Measurements from ENCODE around the gene BCAS4.

BCAS4 gene

DNA sequence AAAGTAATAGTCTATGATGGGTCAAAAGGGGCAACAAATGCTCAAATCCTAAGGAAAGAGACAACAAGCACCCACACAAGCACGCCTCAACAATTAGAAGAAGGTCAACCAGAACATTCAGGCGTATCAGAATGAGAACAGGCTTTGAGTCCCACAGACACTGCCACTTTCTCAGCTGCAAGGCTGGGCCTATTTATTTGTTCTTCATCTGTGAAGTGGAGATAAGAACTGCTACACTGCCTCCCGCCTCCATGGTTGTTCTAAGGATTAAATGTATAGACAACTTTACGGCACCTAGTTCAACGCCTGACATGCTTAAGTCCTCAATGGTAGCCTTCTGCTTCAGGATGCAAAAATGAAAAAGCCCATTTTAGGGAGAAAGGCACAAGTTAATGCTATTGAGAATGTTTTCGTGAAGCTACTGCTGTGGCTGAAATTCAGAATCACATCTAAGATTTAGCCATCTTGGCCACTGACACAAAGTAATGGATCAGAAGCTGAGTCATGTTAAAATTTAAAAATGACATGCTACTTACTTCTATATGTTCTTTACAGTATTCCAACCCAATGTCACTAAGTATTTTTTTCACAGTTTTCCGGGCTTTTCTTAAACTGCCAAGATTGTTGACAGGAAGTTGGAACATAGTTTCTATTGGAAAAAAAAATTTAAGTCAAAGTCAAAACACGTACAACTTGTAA, 108.6 kb downstream of the BCAS4 start:
- peaks cover 87% of the 10 kb centered on the region for H4K20me1 ChIP-seq (ENCODE audit: insufficient read depth, low read length)
- no peak for DNase-seq
- H3K9ac ChIP-seq (ENCODE audit: low read depth, low read length) = no peak overlapping the region
- H3K4me1 ChIP-seq (ENCODE audit: insufficient read depth, low read length) = no peaks in the 10 kb centered on the region
- no peaks in the 10 kb centered on the region for H3K27me3 ChIP-seq (ENCODE audit: insufficient read depth, low read length, poor library complexity)
- no peak overlapping the region for H3K4me3 ChIP-seq (ENCODE audit: low read depth in 1 of 2, low read length in 2 of 2)
- H3K79me2 ChIP-seq (ENCODE audit: insufficient read depth, low read length) = peaks cover 91% of the 10 kb centered on the region
- H3K9me3 ChIP-seq (ENCODE audit: insufficient read depth, low read length, severe bottlenecking) = no peaks in the 10 kb centered on the region
- ATAC-seq (ENCODE audit: insufficient read depth, low read depth) = no peak
- peaks cover 86% of the 10 kb centered on the region for H3K36me3 ChIP-seq (ENCODE audit: insufficient read depth, low read length)
- H3K27ac ChIP-seq (ENCODE audit: low read length) = no peak overlapping the region
- H3K4me2 ChIP-seq (ENCODE audit: insufficient read depth, low read length) = no peak overlapping the region
- H2AFZ ChIP-seq (ENCODE audit: low read depth, low read length) = no peak overlapping the region
- TF ChIP-seq, protein P1, sequence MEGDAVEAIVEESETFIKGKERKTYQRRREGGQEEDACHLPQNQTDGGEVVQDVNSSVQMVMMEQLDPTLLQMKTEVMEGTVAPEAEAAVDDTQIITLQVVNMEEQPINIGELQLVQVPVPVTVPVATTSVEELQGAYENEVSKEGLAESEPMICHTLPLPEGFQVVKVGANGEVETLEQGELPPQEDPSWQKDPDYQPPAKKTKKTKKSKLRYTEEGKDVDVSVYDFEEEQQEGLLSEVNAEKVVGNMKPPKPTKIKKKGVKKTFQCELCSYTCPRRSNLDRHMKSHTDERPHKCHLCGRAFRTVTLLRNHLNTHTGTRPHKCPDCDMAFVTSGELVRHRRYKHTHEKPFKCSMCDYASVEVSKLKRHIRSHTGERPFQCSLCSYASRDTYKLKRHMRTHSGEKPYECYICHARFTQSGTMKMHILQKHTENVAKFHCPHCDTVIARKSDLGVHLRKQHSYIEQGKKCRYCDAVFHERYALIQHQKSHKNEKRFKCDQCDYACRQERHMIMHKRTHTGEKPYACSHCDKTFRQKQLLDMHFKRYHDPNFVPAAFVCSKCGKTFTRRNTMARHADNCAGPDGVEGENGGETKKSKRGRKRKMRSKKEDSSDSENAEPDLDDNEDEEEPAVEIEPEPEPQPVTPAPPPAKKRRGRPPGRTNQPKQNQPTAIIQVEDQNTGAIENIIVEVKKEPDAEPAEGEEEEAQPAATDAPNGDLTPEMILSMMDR (IDR thresholded peaks at IDR 0.05; ENCODE audit: borderline replicate concordance, extremely low read depth, low read length, poor library complexity, severe bottlenecking) = no peak
- no peak for TF ChIP-seq EZH2 (IDR thresholded peaks at IDR 0.05; ENCODE audit: borderline replicate concordance, low read depth, low read length, severe bottlenecking)

DNA sequence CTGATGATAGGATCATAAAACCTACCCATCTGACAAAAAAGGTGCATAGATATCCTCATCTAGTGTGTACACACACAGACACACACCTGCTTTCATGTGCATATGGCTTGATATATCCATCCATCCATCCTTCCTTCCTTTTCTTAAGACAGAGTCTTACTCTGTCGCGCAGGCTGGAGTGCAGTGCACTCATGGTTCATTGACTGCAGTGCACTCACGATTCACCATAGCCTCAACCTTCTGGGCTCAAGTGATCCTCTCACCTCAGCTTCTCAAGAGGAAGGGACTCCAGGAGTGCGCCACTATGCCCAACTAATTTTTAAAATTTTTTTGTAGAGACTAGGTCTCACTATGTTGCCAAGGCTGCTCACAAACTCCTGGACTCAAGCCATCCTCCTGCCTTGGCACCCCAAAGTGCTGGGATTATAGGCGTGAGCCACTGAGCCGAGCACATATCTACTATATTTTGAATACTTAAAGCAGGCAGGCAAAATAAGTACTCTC, 109.3 kb downstream of the BCAS4 start:
- H3K36me3 ChIP-seq (ENCODE audit: insufficient read depth, low read length) = peaks cover 80% of the 10 kb centered on the region
- ATAC-seq (ENCODE audit: insufficient read depth, low read depth) (no peak), DNase-seq (no peak)
- H4K20me1 ChIP-seq (ENCODE audit: insufficient read depth, low read length) = peaks cover 92% of the 10 kb centered on the region
- H3K79me2 ChIP-seq (ENCODE audit: insufficient read depth, low read length) = peaks cover 96% of the 10 kb centered on the region
- TF ChIP-seq, protein P1 (IDR thresholded peaks at IDR 0.05; ENCODE audit: borderline replicate concordance, extremely low read depth, low read length, poor library complexity, severe bottlenecking) = no peak
- TF ChIP-seq EZH2 (IDR thresholded peaks at IDR 0.05; ENCODE audit: borderline replicate concordance, low read depth, low read length, severe bottlenecking) = no peak
- no peak overlapping the region for H2AFZ ChIP-seq (ENCODE audit: low read depth, low read length)
- no peak overlapping the region for H3K9ac ChIP-seq (ENCODE audit: low read depth, low read length)
- H3K27ac ChIP-seq (ENCODE audit: low read length) = no peak overlapping the region
- no peak overlapping the region for H3K4me3 ChIP-seq (ENCODE audit: low read depth in 1 of 2, low read length in 2 of 2)
- H3K9me3 ChIP-seq (ENCODE audit: insufficient read depth, low read length, severe bottlenecking) = no peaks in the 10 kb centered on the region
- H3K4me1 ChIP-seq (ENCODE audit: insufficient read depth, low read length) = no peaks in the 10 kb centered on the region
- no peak overlapping the region for H3K4me2 ChIP-seq (ENCODE audit: insufficient read depth, low read length)
- no peaks in the 10 kb centered on the region for H3K27me3 ChIP-seq (ENCODE audit: insufficient read depth, low read length, poor library complexity)

DNA sequence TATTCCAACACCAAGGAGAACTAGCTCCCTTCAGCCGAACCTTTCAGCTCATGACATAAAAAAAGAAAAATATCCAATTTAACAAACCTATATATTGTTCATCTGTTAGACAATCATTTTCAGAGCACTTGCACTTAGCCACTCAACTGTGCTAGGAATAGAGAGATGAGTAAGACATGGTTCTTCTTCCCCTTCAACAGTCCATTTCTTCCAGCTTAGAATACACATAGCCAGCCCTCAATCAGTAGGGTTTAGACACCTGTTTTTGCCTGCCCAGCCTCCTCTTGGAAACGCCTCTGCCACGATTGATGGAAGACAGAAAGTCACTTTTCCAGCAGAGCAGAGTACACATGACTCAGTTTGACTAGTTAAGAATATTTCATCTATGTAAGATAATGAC, 114.6 kb downstream of the BCAS4 start:
- no peak overlapping the region for H3K4me2 ChIP-seq (ENCODE audit: insufficient read depth, low read length)
- no peak overlapping the region for H3K4me3 ChIP-seq (ENCODE audit: low read depth in 1 of 2, low read length in 2 of 2)
- TF ChIP-seq EZH2 (IDR thresholded peaks at IDR 0.05; ENCODE audit: borderline replicate concordance, low read depth, low read length, severe bottlenecking) = no peak
- TF ChIP-seq, protein P1 (IDR thresholded peaks at IDR 0.05; ENCODE audit: borderline replicate concordance, extremely low read depth, low read length, poor library complexity, severe bottlenecking) = no peak
- no peaks in the 10 kb centered on the region for H3K27me3 ChIP-seq (ENCODE audit: insufficient read depth, low read length, poor library complexity)
- peaks cover 75% of the 10 kb centered on the region for H3K36me3 ChIP-seq (ENCODE audit: insufficient read depth, low read length)
- H3K79me2 ChIP-seq (ENCODE audit: insufficient read depth, low read length) = peaks cover 99% of the 10 kb centered on the region
- H3K9me3 ChIP-seq (ENCODE audit: insufficient read depth, low read length, severe bottlenecking) = no peaks in the 10 kb centered on the region
- ATAC-seq (ENCODE audit: insufficient read depth, low read depth) = no peak
- DNase-seq = no peak
- no peaks in the 10 kb centered on the region for H3K4me1 ChIP-seq (ENCODE audit: insufficient read depth, low read length)
- H4K20me1 ChIP-seq (ENCODE audit: insufficient read depth, low read length) = peaks cover 95% of the 10 kb centered on the region
- H2AFZ ChIP-seq (ENCODE audit: low read depth, low read length) = no peak overlapping the region
- H3K27ac ChIP-seq (ENCODE audit: low read length) = no peak overlapping the region
- no peak overlapping the region for H3K9ac ChIP-seq (ENCODE audit: low read depth, low read length)

Data from DND-41 (cell line).